Suppressor macrophage (primary cell): ENCODE measurements around the gene IL26.
"Not testable (repeated sequence)": the region's sequence is repeated elsewhere in the genome, so short reads cannot be mapped to it uniquely, and the experiment has no call there.

ENCODE experiments used
- DNase-seq, 4 experiments: peaks; one replicate each; pipeline ENCODE4 v3.0.0-alpha.2; 2020 to 2022

Gene IL26

DNA sequence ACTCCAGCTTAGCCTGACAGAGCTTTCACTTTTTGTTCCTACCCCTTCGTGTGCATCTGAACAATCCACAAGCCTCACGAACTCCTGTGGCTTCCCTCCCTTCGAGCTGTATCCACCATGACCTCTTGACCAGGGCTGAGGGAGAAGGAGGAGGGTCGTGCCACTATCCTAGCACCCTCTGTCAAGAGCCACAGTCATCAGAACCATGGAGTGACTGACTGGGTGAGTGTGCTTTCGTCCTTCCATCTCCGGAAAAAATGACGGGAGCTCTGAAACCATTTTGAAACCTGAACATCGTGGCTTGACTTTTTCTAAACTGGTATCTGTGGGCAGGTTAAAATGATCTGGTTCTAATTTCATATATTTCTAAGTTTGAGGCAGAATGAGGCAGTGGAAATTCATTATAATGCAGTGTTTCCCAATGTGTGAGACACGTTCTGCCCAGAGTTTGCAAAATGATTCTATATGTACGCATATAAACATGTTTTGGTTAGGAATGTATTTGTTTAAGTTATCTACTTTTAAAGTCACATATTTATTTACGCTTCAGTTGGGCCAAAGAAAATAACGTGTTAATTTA, 27.0 kb downstream of the IL26 start:
- DNase-seq = no peak

DNA sequence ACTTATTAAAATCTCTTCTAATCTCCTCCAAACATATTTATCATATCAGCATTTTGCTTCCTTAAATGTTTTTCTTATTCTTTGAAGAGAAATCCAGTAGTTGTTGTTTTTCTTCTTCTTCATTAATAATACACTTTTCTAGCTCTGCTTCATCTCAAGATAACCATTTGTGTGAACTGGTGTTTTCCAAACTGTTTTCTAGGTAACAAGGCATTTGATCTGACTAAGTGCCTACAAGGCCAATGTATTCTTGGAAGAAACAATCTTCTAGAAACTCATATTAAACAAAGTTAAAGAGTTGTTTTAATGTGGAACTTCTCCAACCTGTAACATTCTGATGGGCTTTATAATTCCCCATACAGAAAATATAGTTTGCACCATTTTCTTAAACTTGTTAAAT, 35.3 kb downstream of the IL26 start:
- no peak for DNase-seq

DNA sequence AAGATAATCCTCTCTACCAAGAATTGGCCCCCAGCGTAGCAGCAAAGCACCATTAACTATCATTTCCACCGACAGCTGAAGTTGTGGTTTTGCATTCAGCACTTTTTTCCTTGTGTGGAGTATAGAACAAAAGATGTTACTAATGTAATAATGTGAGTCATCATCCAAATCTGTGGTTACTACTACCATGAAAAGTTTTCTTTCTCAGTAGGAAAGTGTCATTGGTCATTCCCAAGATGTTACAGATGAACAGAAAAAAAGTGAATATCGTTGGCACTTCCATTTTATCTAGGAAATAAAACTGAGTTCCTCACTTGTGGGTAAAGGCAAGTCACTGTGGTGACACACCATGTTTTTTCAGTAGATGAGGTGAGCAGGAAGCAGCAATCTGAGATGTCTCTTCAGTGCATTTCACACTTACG, 35.8 kb downstream of the IL26 start:
- DNase-seq = no peak

DNA sequence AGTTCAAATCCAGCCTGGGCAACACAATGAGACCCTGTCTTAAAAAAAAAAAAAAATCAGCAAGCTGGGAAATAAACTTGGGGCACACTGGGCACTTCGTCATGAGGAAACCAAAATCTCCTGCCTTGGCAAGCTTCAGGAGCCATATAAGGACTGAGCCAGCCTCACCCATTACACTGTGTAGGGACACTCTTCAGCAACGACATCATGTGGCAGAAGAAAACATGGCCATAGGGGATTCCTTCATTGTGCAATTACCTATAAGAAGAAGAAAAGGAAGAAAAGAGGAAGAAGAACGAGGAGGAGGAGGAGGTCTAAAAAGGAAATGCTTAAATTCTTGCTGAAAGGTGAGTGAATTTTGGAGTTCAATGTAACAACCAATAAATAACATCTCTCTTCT, 40.0 kb downstream of the IL26 start:
- DNase-seq = no peak

DNA sequence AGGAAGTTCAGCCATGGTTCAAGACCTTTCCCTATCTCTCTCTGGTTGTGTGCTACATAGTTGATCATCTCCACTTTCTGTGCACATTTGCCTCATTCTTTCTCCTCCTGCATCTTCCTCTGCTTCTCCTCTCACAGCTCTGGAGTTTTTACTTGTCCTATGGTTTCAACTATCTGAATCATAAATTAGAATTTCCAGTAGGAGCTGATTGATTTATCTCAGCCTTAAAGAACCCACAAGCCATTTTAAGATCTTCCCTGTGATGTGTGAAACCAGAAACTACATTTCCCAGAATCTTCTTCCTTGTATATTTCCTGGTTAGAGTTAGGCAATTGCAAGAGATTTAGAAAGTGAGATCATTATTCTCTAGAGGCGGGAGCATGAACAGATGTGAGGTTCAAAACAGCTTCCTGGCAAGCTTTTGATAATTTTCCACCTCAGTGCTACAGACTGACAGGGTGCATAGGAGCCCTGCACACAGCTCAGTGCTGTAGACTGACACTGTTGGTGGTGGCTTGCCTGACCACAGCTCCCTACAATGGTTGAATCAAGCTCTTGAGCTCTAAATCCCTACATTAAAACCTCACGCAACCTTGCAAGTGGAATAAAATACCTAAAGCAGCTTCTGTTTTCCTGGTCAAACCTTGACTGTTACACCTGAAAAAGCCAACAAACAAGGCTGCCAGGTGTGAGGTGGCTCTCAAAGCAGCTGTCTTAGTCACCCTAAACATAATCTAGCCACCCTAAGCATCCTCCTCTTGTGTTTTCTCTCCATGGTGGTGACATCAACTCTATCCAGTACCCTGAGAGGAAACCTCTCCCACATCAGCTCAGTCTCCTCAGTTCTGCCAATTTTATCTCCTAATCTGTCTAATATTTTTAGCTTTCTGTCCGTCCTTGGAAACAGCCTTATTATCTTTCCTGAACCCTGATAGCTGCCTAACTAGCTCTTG, 44.5 kb downstream of the IL26 start:
- no peak for DNase-seq

DNA sequence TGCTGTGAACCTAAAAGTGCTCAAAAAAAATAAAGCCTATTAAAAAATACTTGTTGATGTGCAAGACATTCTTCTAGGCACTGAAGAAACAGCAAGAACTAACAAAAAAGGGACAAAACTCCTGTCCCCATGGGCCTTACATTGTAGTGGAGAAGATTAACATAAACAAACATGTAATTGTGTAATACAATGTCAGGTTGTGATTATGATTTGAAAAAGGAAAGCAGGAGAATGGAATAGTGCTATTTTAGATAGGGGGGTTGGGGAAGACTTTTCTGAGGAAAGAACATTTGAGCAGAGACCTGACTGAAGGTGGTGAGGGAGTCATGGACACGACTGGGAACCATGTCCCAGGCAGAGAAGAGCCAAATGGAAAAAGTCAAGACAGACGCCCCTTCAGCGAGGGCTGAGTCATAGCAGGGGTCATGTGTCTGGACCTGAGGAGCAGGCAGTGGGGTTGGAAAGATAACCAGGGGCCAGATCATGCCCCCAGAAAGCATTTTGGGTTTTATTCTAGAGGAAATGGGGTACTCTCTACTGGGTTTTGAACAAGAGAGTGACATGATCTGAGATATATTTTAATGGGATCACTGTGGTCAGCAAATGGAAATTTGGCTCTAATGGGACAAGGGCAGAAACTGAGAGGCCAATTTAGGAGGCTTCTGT, 46.7 kb downstream of the IL26 start:
- DNase-seq = no peak

DNA sequence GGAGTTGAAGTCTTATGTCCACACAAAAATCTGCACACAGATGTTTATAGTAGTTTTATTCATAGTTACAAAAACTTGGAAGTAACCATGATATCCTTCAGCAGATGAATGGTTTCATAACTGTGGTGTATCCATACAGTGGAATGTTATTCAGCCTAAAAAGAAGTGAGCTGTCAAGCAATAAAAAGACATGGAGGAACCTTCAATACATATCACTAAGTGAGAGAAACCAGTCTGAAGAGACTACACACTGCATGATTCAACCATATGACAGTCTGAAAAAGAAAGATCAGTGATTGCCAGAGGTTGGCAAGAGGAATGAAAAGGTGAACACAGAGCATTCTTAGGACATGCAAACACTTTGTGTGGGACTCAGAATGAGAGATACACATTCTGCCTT, 47.4 kb downstream of the IL26 start:
- DNase-seq = no peak

DNA sequence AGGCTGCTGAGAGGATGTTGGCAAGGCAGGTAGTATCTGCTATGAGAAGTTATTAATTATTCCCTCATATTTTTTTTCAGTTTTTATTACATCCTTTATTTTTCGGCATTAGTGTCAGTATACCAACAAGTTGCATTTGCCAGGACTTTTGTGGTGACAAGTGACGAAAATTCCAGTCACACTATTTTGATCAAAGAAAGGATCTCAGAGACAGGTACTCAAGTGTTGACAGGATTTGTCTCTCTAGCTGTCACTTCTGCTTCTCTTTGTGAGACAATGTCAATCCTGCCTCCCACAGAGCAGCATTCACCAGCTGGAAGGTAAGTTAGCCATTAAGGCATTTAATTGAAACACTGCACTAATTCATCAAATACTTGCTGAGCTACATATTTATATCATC, 48.0 kb downstream of the IL26 start:
- no peak for DNase-seq

DNA sequence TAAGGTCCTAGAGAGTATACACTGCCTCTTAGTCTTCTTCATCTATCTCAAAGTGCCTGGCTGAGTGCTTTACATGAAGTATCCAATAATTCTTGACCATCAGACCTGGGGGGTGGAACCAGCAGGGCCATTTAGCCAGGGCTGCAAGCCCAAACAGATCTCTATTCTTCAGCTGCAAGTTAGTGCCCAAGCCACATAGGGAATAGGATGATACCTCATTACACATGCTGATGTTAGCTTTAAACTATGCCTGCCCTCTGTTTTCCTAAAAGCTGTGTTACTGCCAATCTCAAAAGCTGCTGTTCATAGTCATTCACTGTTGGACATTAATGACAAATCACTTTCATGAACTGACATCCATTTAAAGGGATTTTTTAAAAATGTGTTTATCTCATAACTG, 49.4 kb downstream of the IL26 start:
- no peak for DNase-seq

DNA sequence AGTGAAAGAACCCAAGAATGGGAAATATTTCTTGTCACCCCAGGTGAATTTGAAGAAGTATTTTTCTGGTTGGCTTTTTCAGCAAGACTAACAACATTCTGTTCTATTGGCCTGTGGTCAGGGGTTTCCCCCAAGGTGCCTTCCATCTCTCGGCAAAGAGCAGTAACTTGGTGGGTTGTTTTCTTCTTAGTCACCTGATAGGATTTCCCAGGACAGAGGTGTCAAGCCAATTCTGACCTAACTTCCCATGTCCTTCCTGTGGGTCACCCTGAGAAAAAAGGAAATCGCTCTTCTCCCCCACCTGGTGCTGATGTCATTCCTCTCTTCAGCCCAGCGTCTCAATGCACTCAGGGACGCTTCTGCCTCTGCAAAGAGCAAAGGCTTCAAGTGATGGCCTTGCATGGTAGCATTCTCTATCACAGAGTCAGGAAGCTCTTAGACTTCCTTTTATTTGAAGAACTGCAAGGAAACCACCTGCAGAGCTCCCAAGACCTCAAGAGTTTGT, 50.0 kb downstream of the IL26 start:
- DNase-seq = no peak

DNA sequence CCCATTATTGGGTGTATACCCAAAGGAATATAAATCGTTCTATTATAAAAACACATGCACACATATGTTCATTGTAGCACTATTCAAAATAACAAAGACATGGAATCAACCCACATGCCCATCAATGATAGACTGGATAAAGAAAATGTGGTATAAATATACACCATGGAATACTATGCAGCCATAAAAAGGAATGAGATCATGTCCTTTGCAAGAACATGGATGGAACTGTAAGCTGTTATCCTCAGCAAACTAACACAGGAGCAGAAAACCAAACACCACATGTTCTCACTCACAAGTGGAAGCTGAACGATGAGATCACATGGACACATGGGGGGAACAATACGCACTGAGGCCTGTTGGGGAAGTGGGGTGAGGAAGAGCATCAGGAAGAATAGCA, 50.8 kb downstream of the IL26 start:
- DNase-seq = not testable (repeated sequence)

DNA sequence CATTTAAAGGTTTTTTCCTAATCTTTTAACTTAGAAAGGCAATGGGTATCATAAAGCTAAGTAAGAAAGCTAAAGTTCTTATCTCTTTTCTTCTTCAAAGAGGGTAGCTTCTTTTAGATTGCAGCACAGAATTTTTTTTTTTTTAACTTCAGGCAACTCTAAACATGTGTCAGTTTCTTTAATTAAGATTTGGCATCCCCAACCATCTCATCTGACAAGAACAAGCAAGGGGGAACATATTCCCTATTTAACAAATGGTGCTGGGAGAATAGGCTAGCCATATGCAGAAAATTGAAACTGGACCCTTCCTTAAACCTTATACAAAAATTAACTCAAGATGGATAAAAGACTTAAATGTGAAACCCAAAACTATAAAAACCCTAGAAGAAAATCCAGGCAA, 51.8 kb downstream of the IL26 start:
- no peak for DNase-seq

DNA sequence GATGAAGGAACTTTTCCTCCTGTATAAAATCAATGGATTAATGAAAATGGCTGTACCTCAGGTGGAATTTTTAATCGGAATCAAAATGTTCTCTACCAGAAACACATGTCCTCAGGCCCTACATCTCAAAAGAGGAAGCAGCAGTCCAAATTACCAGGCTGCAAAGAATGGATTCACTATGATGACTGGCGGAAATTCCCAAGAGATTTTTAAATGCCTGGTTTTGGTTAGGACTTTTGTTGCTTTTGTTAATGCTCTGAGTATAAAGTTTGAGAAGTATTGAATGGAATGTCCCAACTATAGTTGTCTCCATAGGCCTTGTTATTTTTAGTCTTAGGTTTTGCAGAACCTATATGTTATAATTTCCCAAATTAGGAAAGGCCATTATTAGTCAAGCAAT, 54.9 kb downstream of the IL26 start:
- no peak for DNase-seq

DNA sequence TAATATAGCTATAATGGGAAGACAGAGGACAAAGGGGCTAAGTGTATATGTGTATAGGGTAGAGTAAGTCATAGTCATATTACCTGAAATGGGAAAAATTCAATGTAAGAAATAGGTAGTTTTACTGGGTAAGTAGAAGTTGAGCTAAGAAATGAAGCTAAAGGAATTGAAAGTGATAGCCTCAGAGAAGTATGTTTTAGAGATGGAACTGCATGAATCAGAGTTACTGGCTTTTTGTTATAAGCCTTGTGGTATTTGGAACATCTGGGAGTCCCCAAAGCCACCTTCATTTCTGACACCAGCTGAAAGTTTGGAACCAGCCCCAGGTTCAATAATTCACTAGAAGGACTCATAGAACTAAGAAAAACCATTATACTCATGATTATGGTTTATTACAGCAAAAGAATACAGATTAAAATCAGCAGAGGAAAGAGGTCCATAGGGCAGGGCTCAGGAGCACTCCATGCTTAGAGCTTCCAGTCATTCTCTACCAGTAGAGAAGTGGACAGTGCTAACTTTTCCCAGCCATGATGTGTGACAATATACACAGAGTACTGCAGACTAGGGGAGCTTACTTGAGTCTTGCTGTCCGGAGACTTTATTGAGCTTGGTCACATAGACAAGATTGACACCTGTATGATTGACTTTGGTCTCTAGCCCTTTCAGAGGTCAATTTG, 56.3 kb downstream of the IL26 start:
- DNase-seq = no peak

DNA sequence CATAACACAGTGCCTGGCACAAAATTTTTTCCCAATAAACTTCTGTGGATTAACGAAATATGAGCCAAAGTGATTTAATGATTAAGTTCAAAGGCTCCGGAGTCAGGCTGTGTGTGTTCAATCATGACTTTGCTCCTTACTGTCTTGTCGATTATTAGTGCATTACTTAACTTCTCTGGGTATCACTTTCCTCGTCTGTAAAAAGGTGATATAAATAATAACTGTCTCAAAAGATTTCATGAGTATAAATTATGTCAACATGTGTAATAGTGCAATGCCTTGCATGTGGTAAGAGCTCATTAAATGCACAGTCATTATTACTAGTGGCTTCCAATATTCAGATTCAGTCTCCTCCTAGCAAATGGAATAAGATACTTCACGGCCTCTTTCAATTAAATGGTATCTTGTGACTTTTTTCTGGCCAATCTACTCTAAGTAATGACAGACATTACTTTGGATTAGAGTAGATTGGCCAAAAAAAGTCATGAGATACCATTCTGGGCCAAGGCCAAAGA, 59.2 kb downstream of the IL26 start:
- DNase-seq = no peak

DNA sequence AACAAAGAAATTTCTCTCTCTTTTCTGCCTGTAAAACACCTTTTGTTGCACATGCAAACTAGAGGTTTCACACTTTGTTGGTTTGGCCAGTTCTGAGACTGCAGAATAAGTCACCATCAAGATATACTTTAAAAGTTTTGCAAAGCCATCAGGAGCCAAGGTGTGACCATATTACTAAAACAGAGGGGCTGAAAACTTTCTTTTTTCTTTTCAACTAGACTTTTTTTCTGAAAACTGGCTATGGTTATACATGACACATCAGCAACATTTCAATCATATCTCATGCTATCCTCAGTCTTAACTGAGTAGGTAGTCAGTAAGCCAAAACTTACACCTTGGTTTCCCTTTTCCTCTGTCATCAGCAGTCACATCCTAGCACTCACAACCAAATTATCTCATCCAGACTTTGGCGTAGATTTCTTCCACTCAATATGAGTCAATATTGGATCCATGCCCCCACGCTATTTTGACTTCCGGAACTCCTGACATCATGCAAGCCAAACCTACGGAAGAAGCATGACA, 62.0 kb downstream of the IL26 start:
- no peak for DNase-seq

DNA sequence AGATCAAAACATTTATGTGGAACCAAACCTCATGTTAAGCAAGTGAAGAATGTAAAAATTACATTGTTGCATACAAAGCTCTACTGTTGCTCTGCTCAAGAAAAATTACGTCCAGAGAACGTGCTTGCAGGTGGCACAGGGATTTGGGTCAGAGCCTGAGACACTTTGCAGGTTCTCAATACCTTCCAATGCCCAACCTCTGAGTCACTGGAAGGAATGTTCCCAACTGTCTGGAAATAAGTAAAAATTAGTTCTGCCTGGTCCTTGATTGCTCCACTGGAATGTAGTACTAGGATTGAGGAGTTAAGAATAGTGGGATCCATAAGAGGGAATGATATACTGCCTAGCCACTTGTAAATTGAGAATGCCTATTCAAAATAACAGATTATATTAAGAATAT, 63.2 kb downstream of the IL26 start:
- no peak for DNase-seq

DNA sequence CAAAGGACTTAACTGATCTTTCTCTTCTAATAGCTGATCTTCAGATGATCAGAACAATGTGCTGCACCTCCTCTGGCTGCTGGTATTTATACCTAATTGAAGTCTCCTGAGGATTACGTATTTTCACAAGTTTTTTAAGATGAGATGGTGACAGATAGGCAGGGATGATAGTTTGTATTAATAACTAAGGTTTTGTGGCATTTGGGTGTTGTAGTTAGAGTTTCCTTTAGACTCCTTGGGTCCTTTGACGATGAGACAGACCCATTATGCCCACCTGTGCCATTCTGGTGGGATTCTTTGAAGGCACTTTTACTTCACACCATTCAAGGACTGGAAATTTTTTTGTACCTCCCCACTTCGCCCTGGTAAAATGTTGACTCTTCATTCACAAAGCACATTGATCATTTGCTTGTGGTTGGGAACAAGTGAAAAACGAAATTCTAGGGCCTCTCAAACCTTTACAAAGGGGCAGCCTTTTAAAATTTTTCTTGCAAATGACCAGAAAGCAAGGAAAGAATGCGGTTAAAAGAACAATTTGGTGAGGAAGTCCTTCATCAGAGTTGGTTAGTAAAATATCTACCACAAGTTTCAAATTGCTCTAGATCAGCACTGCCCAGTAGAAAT, 65.8 kb downstream of the IL26 start, which contains the start of gene IFNG:
Gene IFNG, minus strand, starts transcription at position 60 of the 624 bp plus-strand sequence. CDS start 125 bp downstream, outside the sequence.
- no peak for DNase-seq

DNA sequence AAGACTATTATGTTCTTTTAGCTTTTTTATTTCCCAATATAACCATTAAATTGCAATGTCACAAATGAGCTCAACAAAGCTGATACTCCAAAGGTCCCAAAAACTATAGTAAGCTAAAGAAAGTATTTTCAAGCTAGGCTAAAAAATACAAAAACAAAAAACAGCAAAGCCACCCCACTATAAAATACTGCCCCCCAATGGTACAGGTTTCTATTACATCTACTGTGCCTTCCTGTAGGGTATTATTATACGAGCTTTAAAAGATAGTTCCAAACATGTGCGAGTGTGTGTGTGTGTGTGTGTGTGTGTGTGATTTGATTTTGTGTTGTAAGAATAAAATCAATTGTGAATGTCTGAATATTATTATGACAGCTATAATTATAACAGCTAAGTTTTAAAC, 67.2 kb downstream of the IL26 start:
- peak; percentile 30 to 56 (median 42) for DNase-seq

DNA sequence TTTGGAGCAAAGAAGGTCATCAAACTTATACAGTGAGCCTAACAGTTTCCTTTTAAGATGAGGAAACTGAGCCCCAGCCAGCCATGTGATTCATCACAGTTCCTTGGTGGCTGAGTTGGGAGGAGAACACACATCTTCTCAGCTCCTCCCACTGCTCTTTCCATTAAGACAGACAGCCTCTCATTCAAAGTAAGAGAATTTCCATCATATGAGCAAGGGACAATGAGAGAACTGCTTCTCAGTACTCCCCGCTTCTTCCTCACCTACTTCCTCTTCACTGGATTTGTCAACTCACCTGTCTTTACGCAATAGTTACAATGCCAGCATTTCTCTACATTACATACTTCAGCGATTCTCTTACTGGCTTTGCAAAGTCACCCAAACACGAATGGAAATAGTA, 68.2 kb downstream of the IL26 start:
- peak in 1 of 4 experiments; percentile 6 for DNase-seq

DNA sequence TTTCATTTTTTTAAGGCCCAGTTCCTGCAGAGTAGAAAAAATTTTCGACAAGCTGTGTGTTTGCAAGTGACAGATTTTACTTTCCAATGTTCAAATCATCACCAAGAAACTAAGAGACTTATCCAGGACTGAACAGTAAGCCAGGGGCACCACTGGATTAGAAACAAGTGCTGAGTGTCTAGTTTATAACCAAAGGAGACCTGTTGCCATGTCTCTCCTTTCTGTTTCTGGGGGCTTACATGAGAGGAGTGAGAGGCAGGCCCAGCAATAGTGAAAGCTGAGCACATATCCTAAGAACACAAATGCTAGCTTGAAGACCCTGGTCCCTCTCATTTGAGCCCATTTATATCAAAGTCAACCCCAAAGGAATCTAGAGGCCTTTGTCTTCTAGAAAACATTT, 69.0 kb downstream of the IL26 start:
- DNase-seq = no peak

DNA sequence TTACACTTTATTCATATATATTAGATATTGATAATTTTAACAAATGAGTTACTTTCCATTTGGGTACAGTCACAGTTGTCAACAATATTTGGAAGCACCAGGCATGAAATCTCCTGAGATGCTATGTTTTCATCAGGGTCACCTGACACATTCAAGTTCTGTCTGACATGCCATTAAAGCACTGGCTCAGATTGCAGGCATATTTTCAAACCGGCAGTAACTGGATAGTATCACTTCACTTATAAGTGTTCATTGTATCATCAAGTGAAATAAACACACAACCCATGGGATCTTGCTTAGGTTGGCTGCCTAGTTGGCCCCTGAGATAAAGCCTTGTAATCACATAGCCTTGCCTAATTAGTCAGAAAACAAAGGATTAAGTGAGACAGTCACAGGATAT, 70.8 kb downstream of the IL26 start:
- no peak for DNase-seq
